H1 (cell line): Measurements from ENCODE around the gene DUSP3. TPM values are rescaled to one million over a fixed set of nuclear protein-coding genes. Genes with fewer than 3 reads are reported as not detected.

Experiments used
- ASH2L ChIP-seq: fragments of 200-600, 300-600 bp; sonication (generic); IDR thresholded peaks from one replicate; pipeline ENCODE4 v1.7.1; 2017; ENCODE audit warnings: low read length
- CEBPB ChIP-seq: IDR thresholded peaks from 2 replicates; pipeline ENCODE4 v1.6.1; 2012; ENCODE audit warnings: low read depth, low read length
- CHD2 ChIP-seq: IDR thresholded peaks from 2 replicates; pipeline ENCODE4 v1.6.1; 2012; ENCODE audit warnings: low read length, improper control_type of control experiment
- CTBP2 ChIP-seq: IDR thresholded peaks from 2 replicates; pipeline ENCODE4 v1.7.0; 2011; ENCODE audit warnings: borderline replicate concordance, mild to moderate bottlenecking, moderate library complexity, mixed read lengths, low read length; ENCODE audit not compliant: insufficient read depth, insufficient read length
- KDM5A ChIP-seq: fragments of 200-600 bp; IDR thresholded peaks from 2 replicates; pipeline ENCODE4 v1.7.1; 2012; ENCODE audit warnings: mild to moderate bottlenecking, low read length, inconsistent platforms, mixed read lengths
- SP2 ChIP-seq: IDR thresholded peaks from 2 replicates; pipeline ENCODE4 v1.6.1; 2012; ENCODE audit warnings: mild to moderate bottlenecking, low read length, inconsistent platforms
- ZNF274 ChIP-seq: IDR thresholded peaks from 2 replicates; pipeline ENCODE4 v1.7.0; 2012; ENCODE audit warnings: low read length, borderline replicate concordance; ENCODE audit errors: extremely low read depth
- polyA plus RNA-seq, 7 experiments: library from polyadenylated mRNA; depleted of rRNA in 3 of 7; stranded (reverse) in 5 of 7; unstranded in 2 of 7; fragments of >200 nt in 5 of 7; fragments of 200-250 nt in 2 of 7; gene quantifications; 1 replicate in 5 of 7; 2 replicates in 1 of 7; 4 replicates in 1 of 7; pipeline versions ENCODE4 v1.2.1 to v1.2.3, GENCODE V29; 2011 to 2013; ENCODE audit warnings: missing spikeins in 2 of 7, mixed read lengths in 2 of 7
- total RNA-seq: library from RNA; stranded (reverse); fragmentation: NEBNext Ultra II Directional; extraction: Animal tissue kit (Norgen Biotek cat#: 25700); gene quantifications from 2 replicates; pipeline ENCODE4 v1.2.1, GENCODE V29; 2021

Gene DUSP3
- total and polyA plus RNA-seq, 2 of the 8 experiments (the other 6 are each of a cell fraction or from before 2014, with no cell fraction given), result 15.1 to 21.2 TPM

GRCh38 chr17:43754947-43755346 lies 23.8 kb downstream of the DUSP3 start (continued):
- TF ChIP-seq CEBPB, result no peak
- TF ChIP-seq ASH2L, result no peak
- no peak for TF ChIP-seq KDM5A
- no peak for TF ChIP-seq ZNF274
- TF ChIP-seq CTBP2, result no peak
- no peak for TF ChIP-seq CHD2
- no peak for TF ChIP-seq SP2
